H1 (cell line): Measurements from ENCODE around the gene LOXL4. TPM values are rescaled to one million over a fixed set of nuclear protein-coding genes. Genes with fewer than 3 reads are reported as not detected.

Source experiments
- CTCF ChIA-PET: fragments of 300-600 bp; sonication (Branson Sonifier 250); formaldehyde crosslinking; loops from one replicate; lab custom pipeline; 2021; ENCODE audit not compliant: partially characterized antibody; lab: Charles Lee
- POLR2A ChIA-PET: fragments of 300-600 bp; sonication (Branson Sonifier 250); formaldehyde crosslinking; loops from one replicate; lab custom pipeline; 2021; ENCODE audit warnings: inconsistent platforms; ENCODE audit not compliant: partially characterized antibody; lab: Charles Lee
- DNase-seq, 2 experiments: peaks; one replicate each; pipeline versions ENCODE4 v3.0.0 to v3.0.0-alpha.2; 2010 to 2022; ENCODE audit warnings: low spot score in 2 of 2, low read depth in 1 of 2, mixed read lengths in 1 of 2
- FAIRE-seq: peaks from 2 replicates; lab custom pipeline; 2011; peaks lifted over from hg19 to GRCh38; lab: Jason Lieb, UNC
- H2AFZ ChIP-seq: 2 replicates; pipeline ENCODE4 v1.8.1; 2012; ENCODE audit warnings: low read length, inconsistent platforms
- H2AK5ac ChIP-seq: 2 replicates; pipeline ENCODE4 v1.6.1; 2013; ENCODE audit warnings: low read depth, low read length
- H2BK120ac ChIP-seq: replicated peaks from 2 replicates; pipeline ENCODE3; 2013; ENCODE audit warnings: low read depth, low read length, inconsistent platforms
- H2BK12ac ChIP-seq: 2 replicates; pipeline ENCODE4 v1.6.1; 2013; ENCODE audit warnings: low read depth, low read length
- H2BK15ac ChIP-seq: 2 replicates; pipeline ENCODE4 v1.6.1; 2013; ENCODE audit warnings: low read length
- H2BK20ac ChIP-seq: 2 replicates; pipeline ENCODE4 v1.6.1; 2013; ENCODE audit warnings: low read length
- H2BK5ac ChIP-seq: 2 replicates; pipeline ENCODE4 v1.6.1; 2013; ENCODE audit warnings: low read depth, low read length
- H3K14ac ChIP-seq: 2 replicates; pipeline ENCODE4 v1.6.1; 2013; ENCODE audit warnings: inconsistent platforms; ENCODE audit not compliant: insufficient read length
- H3K18ac ChIP-seq: 2 replicates; pipeline ENCODE4 v1.6.1; 2013; ENCODE audit warnings: low read length; ENCODE audit errors: extremely low read depth
- H3K23ac ChIP-seq: 2 replicates; pipeline ENCODE4 v1.6.1; 2013; ENCODE audit warnings: inconsistent platforms; ENCODE audit not compliant: insufficient read length
- H3K23me2 ChIP-seq: 2 replicates; pipeline ENCODE4 v1.6.1; 2013; ENCODE audit warnings: low read depth, low read length
- H3K27ac ChIP-seq: 2 replicates; pipeline ENCODE4 v1.6.1; 2011; ENCODE audit warnings: low read depth, low read length, inconsistent platforms
- H3K27me3 ChIP-seq, 4 experiments: replicated peaks in 1 of 4; 1 replicate in 1 of 4; 2 replicates in 3 of 4; pipeline versions ENCODE4 v1.6.1 to v1.8.1; 2011 to 2013; ENCODE audit warnings: low read length in 3 of 4, mild to moderate bottlenecking in 3 of 4, inconsistent platforms in 2 of 4, mixed read lengths in 2 of 4, moderate library complexity in 1 of 4; ENCODE audit not compliant: control insufficient read depth in 3 of 4, insufficient read depth in 3 of 4; ENCODE audit errors: extremely low read depth in 1 of 4
- H3K36me3 ChIP-seq, 4 experiments: 2 replicates each; pipeline versions ENCODE4 v1.6.1 to v1.8.1; 2011 to 2013; ENCODE audit warnings: mild to moderate bottlenecking in 4 of 4, low read length in 3 of 4, moderate library complexity in 2 of 4, control low read depth in 1 of 4, inconsistent platforms in 1 of 4; ENCODE audit not compliant: insufficient read depth in 4 of 4, control insufficient read depth in 2 of 4
- H3K4ac ChIP-seq: replicated peaks from 2 replicates; pipeline ENCODE3; 2013; ENCODE audit warnings: low read length, low read depth, mixed read lengths, inconsistent platforms; ENCODE audit not compliant: insufficient read length
- H3K4me1 ChIP-seq, 4 experiments: replicated peaks in 1 of 4; 1 replicate in 1 of 4; 2 replicates in 3 of 4; pipeline versions ENCODE4 v1.6.1 to v1.8.1; 2011 to 2013; ENCODE audit warnings: low read length in 3 of 4, inconsistent platforms in 2 of 4, mixed read lengths in 1 of 4; ENCODE audit not compliant: insufficient read depth in 4 of 4, control insufficient read depth in 3 of 4
- H3K4me2 ChIP-seq, 2 experiments: 2 replicates each; pipeline versions ENCODE4 v1.6.1 to v1.8.1; 2011 to 2013; ENCODE audit warnings: low read depth in 2 of 2, low read length in 2 of 2, control low read depth in 1 of 2, inconsistent platforms in 1 of 2, mild to moderate bottlenecking in 1 of 2; ENCODE audit not compliant: insufficient read depth in 1 of 2
- H3K4me3 ChIP-seq, 4 experiments: fragments of 200-600, 300-600 bp in 1 of 4; sonication (generic), shearing (Covaris generic), sonication (Bioruptor Twin) in 1 of 4; 2 replicates each; pipeline versions ENCODE4 v1.5.1 to v1.8.1; 2011 to 2016; ENCODE audit warnings: low read length in 4 of 4, low read depth in 3 of 4, control low read depth in 2 of 4, inconsistent platforms in 2 of 4, mild to moderate bottlenecking in 2 of 4, mixed read lengths in 1 of 4, moderate library complexity in 1 of 4; ENCODE audit not compliant: insufficient read depth in 2 of 4; ENCODE audit errors: extremely low read depth in 1 of 4
- H3K56ac ChIP-seq: replicated peaks from 2 replicates; pipeline ENCODE3; 2013; ENCODE audit warnings: low read depth, mild to moderate bottlenecking, mixed read lengths, low read length, inconsistent platforms; ENCODE audit not compliant: insufficient read length
- H3K79me1 ChIP-seq: 2 replicates; pipeline ENCODE4 v1.6.1; 2013; ENCODE audit warnings: low read depth, low read length, control low read depth
- H3K79me2 ChIP-seq, 2 experiments: 2 replicates each; pipeline versions ENCODE4 v1.6.1 to v1.8.1; 2012 to 2013; ENCODE audit warnings: low read length in 2 of 2, mild to moderate bottlenecking in 2 of 2, inconsistent platforms in 1 of 2; ENCODE audit not compliant: insufficient read depth in 2 of 2, control insufficient read depth in 1 of 2
- H3K9ac ChIP-seq, 4 experiments: replicated peaks in 1 of 4; 1 replicate in 1 of 4; 2 replicates in 3 of 4; pipeline versions ENCODE4 v1.6.1 to v1.8.1; 2011 to 2013; ENCODE audit warnings: low read depth in 3 of 4, low read length in 3 of 4, control low read depth in 2 of 4, mild to moderate bottlenecking in 2 of 4, moderate library complexity in 2 of 4, inconsistent platforms in 1 of 4; ENCODE audit errors: extremely low read depth in 1 of 4
- H3K9me3 ChIP-seq, 2 experiments: 2 replicates each; pipeline versions ENCODE4 v1.6.1 to v1.8.1; 2012 to 2013; ENCODE audit warnings: mild to moderate bottlenecking in 2 of 2, moderate library complexity in 2 of 2, control low read depth in 1 of 2, inconsistent platforms in 1 of 2, low read depth in 1 of 2, low read length in 1 of 2, mixed read lengths in 1 of 2; ENCODE audit not compliant: insufficient read depth in 2 of 2
- H4K20me1 ChIP-seq, 2 experiments: replicated peaks in 1 of 2; 2 replicates each; pipeline versions ENCODE3 to v1.8.1; 2011 to 2013; ENCODE audit warnings: inconsistent platforms in 2 of 2, low read length in 2 of 2, mild to moderate bottlenecking in 1 of 2; ENCODE audit not compliant: insufficient read depth in 2 of 2, control insufficient read depth in 1 of 2
- H4K5ac ChIP-seq: 2 replicates; pipeline ENCODE4 v1.6.1; 2013; ENCODE audit warnings: low read length, low read depth, mixed read lengths, inconsistent platforms; ENCODE audit not compliant: insufficient read length
- H4K8ac ChIP-seq: 2 replicates; pipeline ENCODE4 v1.8.0; 2013; ENCODE audit warnings: mild to moderate bottlenecking, moderate library complexity, low read length, inconsistent platforms; ENCODE audit not compliant: insufficient read depth; ENCODE audit errors: extremely low read depth
- H4K91ac ChIP-seq: replicated peaks from 2 replicates; pipeline ENCODE3; 2013; ENCODE audit warnings: low read length, mixed read lengths, inconsistent platforms; ENCODE audit not compliant: insufficient read length
- CREB1 ChIP-seq: IDR thresholded peaks from 2 replicates; pipeline ENCODE4 v1.6.1; 2012; ENCODE audit warnings: inconsistent platforms
- GTF2F1 ChIP-seq: IDR thresholded peaks from 2 replicates; pipeline ENCODE4 v1.6.1; 2012; ENCODE audit warnings: low read depth, low read length, improper control_type of control experiment, borderline replicate concordance
- NANOG ChIP-seq: IDR thresholded peaks from 2 replicates; pipeline ENCODE4 v1.6.1; 2011; ENCODE audit warnings: low read length, low read depth, mild to moderate bottlenecking, inconsistent platforms; ENCODE audit not compliant: insufficient read depth, poor library complexity, severe bottlenecking
- NRF1 ChIP-seq: IDR thresholded peaks from 2 replicates; pipeline ENCODE4 v1.6.1; 2011; ENCODE audit warnings: mild to moderate bottlenecking, low read depth, low read length, improper control_type of control experiment
- TAF1 ChIP-seq: IDR thresholded peaks from 2 replicates; pipeline ENCODE4 v1.6.1; 2011; ENCODE audit warnings: mild to moderate bottlenecking, low read depth, low read length
- WGBS, 2 experiments: shearing (Covaris generic) in 1 of 2; methylation state at CpG; one replicate each; pipeline versions ENCODE4 v1.1.6 to v1.1.7; 2013 to 2015; ENCODE audit warnings: low lambda C conversion rate in 2 of 2, mixed read lengths in 2 of 2, inconsistent platforms in 1 of 2, low coverage in 1 of 2, missing lambda C conversion rate in 1 of 2; ENCODE audit not compliant: insufficient replicate concordance in 2 of 2, insufficient coverage in 1 of 2, insufficient read length in 1 of 2; ENCODE audit errors: extremely low coverage in 1 of 2, missing lambda C conversion rate in 1 of 2; 5-methylcytosine and 5-hydroxymethylcytosine counted together
- polyA plus RNA-seq, 7 experiments: library from polyadenylated mRNA; depleted of rRNA in 3 of 7; stranded (reverse) in 5 of 7; unstranded in 2 of 7; fragments of >200 nt in 5 of 7; fragments of 200-250 nt in 2 of 7; gene quantifications; 1 replicate in 5 of 7; 2 replicates in 1 of 7; 4 replicates in 1 of 7; pipeline versions ENCODE4 v1.2.1 to v1.2.3, GENCODE V29; 2011 to 2013; ENCODE audit warnings: missing spikeins in 2 of 7, mixed read lengths in 2 of 7
- total RNA-seq: library from RNA; stranded (reverse); fragmentation: NEBNext Ultra II Directional; extraction: Animal tissue kit (Norgen Biotek cat#: 25700); gene quantifications from 2 replicates; pipeline ENCODE4 v1.2.1, GENCODE V29; 2021

The LOXL4 gene
- total and polyA plus RNA-seq, 2 of the 8 experiments (the other 6 are each of a cell fraction or from before 2014, with no cell fraction given): 0.13 to 0.27 TPM

DNA sequence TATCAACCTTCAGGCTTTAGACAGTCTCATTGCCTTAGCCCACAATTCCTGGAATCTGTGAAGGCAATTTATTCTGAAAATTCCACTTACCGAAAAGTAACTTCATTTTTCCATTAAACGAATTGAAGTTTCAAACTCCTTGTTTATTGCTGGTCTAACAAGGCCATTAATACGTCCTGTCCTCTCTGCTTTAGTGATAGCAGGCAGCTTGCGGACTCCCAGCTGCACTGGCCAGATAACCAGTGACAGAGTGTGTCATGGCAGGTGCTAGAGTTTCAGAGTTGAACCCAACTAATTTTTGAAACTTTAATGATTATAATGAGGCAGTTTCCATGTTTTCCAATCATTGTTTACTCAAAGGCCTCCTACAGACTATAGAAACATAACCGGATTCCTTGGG is 31.1 kb downstream of the LOXL4 start:
- Histone ChIP-seq H3K27ac (no peak overlapping the region), H4K20me1 (no peaks in the 10 kb centered on the region), H3K18ac (no peak overlapping the region), H3K4me3 (no peak overlapping the region), H3K79me1 (no peaks in the 10 kb centered on the region), H2BK5ac (no peak overlapping the region), H3K9ac (no peak overlapping the region), H4K5ac (no peak overlapping the region), H2BK12ac (no peak overlapping the region), H3K23me2 (no peaks in the 10 kb centered on the region), H2AFZ (no peak overlapping the region), H3K14ac (no peak overlapping the region), H3K23ac (no peak overlapping the region), H3K27me3 (no peaks in the 10 kb centered on the region), H3K4ac (no peak overlapping the region), H3K56ac (no peak overlapping the region), H3K4me1 (no peaks in the 10 kb centered on the region), H3K4me2 (no peak overlapping the region), H2AK5ac (no peak overlapping the region), H3K9me3 (no peaks in the 10 kb centered on the region), H4K91ac (no peak overlapping the region), H3K36me3 (peaks cover 4 to 12% (median 8%) of the 10 kb centered on the region in 4 experiments; a peak in 5 of 8 replicates), H2BK20ac (no peak overlapping the region), H2BK15ac (no peak overlapping the region), H4K8ac (no peak overlapping the region), H3K79me2 (no peaks in the 10 kb centered on the region), H2BK120ac (no peak overlapping the region)
- POLR2A ChIA-PET: no interaction called here
- TF ChIP-seq NANOG: no peak
- no peak for TF ChIP-seq GTF2F1
- no peak for TF ChIP-seq NRF1
- no peak for TF ChIP-seq TAF1
- no peak for TF ChIP-seq CREB1
- DNase-seq (no peak), FAIRE-seq (no peak)
- 87% methylated on average over 5 of the region's 5 CpGs; no CpG with 5 or more reads in 1 of the 2 experiments for WGBS, 2 experiments
- CTCF ChIA-PET: interaction anchor here (0.8 to 1.0 kb wide), 2 partner anchors 72 to 94 kb away, joined by 3 to 5 read pairs; no protein-coding TSS in a partner anchor
